SH-SY5Y (cell line): ENCODE data around the gene DDX39B.

Experiments used
- GATA2 ChIP-seq: IDR thresholded peaks from 2 replicates; pipeline ENCODE4 v1.6.1; 2011; ENCODE audit warnings: mild to moderate bottlenecking, low read depth, low read length
- GATA3 ChIP-seq: IDR thresholded peaks from 2 replicates; pipeline ENCODE4 v1.6.1; 2011; ENCODE audit warnings: low read depth, mild to moderate bottlenecking, low read length, moderate library complexity

DNA sequence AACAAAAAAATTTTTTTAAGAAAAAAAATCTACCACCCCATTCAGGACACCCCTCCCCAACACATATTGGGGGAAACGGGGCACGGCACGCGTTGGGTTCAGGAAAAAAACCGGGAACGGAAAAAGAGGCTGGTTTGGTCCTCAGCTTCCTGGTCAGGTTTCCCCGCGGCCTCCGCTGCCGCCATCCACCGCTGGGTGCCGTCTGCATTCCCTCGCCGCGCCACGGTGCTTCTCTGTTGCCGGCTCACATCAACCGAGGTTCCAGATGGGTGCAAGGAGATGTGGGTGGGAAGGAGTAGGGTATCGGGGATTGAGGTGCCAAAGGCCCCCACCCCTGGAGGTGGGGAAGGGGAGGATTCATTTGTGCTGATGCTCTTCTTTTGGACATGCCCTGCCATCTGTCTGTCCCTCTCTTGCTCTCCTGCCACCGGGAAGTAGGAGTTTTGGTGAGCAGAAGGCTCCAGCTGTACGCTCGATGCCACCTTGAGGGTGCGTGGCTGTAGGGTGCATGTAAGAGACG is 7.2 kb downstream of the DDX39B start:
- TF ChIP-seq GATA3 (no peak), GATA2 (no peak)
